ENCODE results near the gene RBM17. TPM values are rescaled to one million over a fixed set of nuclear protein-coding genes. Genes with fewer than 3 reads are reported as not detected.
"Not testable (repeated sequence)": the region's sequence is repeated elsewhere in the genome, so short reads cannot be mapped to it uniquely, and the experiment has no call there.

The RBM17 gene
- total RNA-seq, 1 donor from 2014 or later = 31.5 TPM

DNA sequence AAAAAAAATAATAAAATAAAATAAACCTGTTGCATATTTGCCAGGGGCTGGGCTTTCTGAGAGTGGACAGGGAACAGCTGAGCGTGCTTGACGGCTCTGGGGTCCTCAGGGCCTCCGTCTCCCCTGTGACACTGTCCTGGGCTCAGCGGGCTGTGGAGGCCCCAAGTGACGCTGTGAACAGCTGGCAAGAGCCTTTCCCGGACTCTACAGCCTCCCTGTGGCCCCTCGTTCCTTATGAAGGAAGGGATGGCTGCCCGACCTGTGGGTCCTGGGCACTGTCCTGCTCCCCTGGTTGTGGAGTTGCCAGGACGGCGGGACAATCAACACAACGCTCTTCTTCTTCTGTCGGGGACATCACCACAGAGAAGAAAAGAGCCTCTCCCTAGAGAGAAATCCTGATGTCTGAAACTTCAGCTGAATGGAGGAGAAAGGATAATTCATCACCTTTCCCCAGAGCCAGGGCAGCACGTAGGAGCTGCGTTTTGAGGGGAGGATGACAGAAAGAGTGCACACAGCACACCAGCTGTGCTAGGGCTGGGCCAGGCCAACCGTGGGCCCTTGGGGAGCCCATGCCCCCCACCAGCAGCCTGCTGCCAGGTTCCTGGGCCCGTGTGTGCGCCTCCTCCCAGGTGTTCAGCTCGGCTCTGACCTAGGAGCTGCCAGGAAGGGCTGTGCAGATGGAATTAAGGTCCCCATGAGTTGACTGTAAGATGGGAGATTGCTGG is 45.4 kb downstream of the RBM17 start:
- no peak for DNase-seq (ENCODE audit: low spot score)

DNA sequence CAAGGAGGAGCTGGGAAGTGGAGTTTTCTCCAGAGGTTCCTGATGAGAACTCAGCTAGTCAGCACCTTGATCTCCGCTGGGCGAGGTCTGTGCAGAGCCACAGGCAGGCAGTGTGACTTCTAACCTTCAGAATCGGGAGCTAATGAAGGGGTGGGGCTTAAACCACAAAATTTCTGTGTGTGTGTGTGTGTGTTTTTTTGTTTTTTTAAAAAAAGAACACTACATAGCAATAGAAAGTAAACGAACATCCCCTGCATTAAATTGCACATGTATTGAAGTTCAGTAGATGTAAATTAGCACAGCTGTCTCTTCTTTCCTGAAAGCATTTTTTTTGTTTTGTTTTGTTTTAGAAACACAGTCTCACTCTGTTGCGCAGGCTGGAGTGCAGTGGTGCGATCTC is 46.2 kb downstream of the RBM17 start:
- no peak for DNase-seq (ENCODE audit: low spot score)

DNA sequence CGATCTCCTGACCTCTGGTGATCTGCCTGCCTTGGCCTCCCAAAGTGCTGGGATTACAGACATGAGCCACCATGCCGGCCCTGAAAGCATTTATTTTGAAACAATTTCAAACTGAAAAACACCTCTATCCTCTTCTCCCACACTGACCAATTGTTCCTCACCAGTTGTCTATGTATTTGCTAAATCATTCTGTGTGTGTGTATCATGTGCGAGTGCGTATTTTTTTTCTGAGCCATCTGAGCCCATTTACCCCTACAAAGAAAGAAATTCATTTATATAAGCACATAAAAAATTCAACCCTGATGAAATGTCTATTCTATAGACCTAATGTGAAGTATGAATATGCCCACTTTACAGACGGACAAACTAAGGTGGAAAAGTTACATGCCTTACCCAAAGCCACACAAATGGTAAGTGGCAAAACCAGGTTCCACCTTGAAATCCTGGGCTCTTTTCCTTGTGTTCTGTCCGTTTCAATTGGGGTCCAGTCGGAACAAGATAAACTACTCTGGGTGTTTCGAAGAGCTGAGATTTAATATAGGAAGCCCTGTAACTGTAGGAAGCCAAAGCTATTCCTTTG is 46.8 kb downstream of the RBM17 start:
- DNase-seq (ENCODE audit: low spot score) = no peak

DNA sequence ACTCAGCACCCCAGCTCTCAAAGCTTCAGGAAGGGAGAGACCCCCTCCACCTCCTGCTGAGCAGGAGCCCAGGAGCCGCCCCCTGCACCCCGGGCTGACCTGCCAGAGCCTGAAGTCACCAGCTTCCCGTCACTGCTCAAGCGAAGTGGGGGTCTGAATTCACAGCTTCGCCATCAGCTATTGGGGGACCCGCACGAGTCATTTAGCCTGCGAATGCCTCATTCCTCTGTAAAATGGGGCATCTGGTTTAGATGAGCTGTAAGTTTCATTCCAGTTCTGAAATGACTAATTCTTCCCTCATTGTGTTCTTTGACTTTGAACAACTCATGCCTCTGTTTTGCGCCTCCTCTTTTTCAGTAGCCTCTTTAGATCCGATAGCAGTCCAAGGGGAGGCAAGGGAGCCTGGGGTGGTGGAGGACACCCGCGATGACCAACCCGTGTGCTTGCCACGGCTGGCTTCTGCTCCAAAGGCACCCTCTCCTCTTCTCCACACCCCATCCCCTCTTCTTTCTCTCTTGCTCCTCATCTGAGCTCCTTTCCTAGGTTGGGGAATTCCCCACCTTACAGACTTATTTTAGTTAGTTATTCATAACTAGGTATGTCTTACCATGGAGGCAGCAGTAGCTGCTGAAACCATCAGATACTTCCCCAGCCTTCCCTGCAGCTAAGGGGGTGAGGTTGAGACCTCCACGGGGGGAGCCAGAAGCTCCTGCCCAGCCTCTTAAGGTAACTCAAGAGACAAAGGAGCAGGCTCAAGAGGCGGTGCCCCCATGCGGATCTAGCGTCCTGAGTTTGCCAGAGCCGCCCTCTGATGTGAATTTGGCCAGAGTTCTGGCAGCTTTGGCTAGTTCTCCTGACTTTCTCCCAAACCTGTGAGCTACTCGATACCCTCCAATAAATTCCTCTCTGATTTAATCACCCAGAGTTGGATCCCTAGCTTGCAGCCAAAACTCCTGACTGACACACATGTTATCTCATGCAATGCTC is 47.7 kb downstream of the RBM17 start:
- no peak for DNase-seq (ENCODE audit: low spot score)

DNA sequence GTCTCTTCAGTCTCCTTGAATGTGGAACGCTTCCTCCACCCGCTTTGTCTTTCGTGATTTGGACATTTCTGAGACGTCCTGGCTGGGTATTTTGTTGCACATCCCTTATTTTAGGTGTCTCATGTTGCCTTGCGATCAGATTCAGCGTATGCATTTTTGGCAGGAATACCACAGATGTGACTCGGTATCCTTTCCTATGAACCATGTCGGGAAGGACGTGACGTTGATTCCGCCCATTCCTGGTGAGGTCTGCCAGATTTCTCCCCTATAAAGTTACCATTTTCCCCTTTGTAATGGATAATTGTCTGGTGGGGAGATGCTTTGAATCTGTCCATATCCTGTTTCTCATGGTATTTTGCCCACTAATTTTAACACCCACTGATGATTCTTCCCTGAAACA is 49.6 kb downstream of the RBM17 start:
- DNase-seq (ENCODE audit: low spot score) = no peak

DNA sequence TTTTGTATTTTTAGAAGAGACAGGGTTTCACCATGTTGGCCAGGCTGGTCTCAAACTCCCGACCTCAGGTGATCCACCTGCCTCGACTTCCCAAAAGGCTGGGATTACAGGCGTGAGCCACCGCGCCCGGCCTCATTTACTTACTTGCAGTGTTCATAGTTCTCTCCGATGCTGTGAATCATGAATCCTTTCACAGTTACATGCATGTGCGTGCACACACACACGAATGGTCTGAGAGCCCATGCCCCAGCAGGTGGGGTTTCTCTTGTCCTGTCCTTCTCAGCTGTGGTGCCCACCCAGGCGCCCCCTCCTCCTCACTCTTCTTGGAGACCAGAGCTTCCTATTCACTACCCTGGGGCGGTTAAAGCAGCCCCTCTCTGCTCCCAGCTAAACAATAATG is 50.6 kb downstream of the RBM17 start:
- DNase-seq (ENCODE audit: low spot score) = no peak

DNA sequence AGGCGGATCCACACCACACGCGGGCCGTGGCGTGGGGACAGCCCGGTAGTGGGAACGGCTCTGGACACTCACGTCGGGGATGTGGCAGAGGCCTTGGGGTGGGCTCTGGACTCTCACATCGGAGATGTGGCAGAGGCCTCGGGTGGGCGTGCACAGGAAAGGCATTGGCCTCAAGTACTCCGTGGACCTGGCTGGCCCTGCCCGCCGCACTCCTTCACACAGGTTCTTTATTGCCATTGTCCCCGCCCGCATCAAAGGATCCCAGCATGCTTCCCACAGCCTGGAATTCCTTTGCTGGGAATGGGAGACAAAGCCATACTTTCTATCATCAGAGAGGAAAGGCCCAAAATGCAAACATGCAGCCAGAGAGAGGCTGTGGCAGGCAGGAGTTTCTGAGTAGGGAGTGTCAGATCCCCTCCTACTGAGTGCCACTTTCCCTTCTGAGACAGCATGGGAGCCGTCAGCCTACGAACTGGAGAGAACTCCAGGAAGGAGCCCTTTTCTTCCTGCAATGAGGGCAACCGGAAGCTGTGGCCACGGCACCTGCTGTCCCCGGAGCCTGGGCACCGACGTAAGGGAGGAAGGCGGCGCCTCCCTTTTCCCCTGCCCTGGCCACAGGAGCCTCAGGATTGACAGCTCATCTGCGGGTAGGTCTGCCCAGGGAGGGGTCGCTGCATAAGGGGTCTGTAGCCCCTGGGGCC is 51.5 kb downstream of the RBM17 start:
- DNase-seq (ENCODE audit: low spot score) = no peak

DNA sequence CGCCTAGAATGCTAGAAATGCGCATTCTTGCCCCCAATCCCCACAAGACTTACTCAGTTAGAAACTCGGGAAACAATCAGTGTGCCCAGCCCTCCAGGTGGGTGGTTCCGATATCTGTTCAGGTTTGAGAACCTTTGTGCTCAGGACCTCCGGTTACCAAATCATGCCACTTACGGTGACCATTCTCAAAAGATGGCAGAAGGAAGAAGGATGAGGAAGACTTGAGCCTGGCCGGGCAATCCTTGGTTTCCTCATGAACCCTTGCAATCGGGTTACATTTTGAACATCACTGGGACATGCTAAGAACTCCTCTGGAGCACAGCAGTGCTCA is 52.1 kb downstream of the RBM17 start:
- DNase-seq (ENCODE audit: low spot score) = no peak

DNA sequence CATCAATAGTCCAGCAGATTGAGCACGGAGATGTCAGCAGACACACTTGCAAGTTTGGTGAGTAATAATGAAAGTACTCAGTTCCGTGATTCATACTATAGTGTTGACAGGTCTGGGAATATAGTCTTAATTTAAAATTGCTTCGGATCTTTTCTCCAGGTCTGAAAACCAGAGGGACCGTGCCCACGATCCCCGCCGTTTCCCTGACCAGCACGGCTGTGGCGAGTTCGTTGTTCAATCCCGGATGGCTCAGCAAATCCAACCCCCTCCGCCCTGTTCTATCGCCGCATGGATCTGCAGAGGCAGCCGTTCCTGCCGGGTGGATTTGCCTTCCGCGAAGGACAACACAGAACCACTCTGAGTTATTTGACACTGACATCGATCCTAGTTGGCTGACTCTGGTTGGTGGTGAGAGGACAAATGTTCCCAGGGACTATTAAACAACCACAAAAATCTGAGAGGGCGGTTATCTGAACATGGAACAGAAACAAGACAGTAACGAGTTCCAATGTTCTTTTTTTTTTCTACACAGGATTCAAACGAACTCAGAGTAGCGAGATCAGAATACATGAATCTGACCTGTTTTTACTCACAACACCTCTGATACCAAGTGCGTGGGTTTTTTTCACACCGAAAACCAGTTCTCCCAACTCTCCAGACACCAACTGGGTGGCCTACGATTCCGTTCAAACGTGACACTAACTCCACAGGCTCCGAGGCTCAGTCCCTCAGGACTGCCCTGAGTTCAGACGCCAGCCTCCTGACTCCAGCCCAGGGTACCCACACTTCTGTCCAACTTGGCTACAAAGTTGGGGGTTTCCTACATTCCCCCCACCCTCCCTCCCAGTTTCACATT is 52.7 kb downstream of the RBM17 start:
- DNase-seq (ENCODE audit: low spot score) = peak; percentile 43

DNA sequence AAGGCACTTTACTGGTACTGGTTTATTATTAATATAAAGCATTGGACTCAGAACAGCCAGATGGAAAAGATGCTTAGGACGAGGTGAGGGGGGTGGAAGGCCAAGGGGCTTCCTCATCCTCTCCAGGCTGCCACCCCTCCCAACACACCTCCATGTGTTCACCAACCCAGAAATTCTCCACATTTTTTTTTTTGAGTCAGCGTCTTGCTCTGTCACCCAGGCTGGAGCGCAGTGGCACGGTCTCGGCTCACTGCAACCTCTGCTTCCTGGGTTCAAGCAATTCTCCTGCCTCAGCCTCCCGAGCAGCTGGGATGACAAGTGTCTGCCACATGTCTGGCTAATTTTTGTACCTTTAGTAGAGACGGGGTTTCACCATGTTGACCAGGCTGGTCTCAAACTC is 53.4 kb downstream of the RBM17 start:
- DNase-seq (ENCODE audit: low spot score) = not testable (repeated sequence)

DNA sequence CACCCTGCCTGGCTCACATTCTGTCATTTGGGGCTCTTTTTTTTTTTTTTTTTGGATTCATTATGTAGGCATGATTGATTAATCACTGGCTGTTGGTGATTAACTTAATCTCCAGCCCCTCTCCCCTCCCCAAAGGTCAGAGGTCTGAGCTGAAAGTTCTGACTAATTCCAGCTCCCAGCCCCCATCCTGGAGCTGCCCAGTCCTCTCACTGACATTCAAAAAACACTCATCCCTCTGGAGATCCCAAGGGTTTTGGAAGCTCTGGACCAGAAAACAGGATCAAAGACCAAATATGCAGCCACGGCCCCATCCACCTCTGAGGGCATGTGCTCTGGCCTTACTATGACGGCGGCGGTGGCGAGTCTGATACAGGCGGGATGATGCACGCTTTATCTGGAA is 53.8 kb downstream of the RBM17 start:
- no peak for DNase-seq (ENCODE audit: low spot score)

DNA sequence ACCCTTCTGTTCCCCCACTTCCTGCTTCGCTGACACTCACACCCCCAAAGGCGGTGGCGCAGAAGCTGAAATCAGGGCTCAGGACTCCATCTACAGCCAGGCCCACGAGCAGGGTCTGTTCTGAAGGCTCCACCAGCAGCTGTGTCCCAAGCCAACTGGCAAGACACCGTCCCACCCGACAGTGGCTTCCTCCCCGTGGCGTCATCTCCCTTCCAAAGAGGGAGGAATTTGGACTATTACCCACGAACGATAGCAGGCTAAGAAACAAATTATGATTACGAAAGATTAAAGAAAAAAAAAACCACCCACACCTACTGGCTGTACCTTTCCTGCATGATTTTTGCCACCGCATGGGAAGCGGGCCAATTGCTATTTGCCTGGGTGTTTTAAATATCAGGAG is 54.3 kb downstream of the RBM17 start:
- no peak for DNase-seq (ENCODE audit: low spot score)

DNA sequence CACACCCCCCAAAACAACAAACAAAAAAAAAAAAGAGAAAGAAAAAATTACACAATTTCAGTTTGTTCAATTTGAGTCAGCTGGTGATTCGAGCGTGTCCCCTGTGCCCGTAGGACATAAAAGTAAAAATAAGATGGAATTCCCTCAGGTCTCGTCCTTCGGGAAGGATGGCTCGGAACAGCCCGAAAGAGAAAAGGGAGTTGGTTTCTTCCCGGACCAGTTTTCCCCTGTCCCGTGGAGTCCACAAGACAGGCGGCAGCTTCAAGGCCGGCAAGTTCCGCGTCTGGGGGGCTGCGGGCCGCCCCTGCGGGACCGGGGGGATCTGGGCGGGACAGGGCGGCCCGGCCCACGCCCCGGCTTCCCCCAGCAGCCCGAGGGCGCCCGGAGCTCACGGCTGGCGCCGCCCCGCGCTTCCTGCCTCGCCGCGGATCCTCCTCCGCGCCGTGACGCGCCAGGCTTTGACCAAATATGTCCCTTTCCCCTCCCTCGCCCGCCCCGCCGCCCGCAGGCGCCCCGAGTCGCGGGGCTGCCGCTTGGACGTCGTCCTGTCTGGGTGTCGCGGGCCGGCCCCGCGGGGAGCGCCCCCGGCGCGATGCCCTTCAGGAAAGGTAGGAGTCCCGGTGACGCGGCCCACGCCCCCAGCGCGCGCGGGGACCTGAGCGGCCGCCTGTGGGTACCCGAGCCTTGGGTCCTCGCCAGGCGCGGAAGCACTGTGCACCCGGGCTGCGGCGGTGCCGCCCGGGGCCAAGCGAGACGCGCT is 55.8 kb downstream of the RBM17 start:
- peak; percentile 92 for DNase-seq (ENCODE audit: low spot score)

DNA sequence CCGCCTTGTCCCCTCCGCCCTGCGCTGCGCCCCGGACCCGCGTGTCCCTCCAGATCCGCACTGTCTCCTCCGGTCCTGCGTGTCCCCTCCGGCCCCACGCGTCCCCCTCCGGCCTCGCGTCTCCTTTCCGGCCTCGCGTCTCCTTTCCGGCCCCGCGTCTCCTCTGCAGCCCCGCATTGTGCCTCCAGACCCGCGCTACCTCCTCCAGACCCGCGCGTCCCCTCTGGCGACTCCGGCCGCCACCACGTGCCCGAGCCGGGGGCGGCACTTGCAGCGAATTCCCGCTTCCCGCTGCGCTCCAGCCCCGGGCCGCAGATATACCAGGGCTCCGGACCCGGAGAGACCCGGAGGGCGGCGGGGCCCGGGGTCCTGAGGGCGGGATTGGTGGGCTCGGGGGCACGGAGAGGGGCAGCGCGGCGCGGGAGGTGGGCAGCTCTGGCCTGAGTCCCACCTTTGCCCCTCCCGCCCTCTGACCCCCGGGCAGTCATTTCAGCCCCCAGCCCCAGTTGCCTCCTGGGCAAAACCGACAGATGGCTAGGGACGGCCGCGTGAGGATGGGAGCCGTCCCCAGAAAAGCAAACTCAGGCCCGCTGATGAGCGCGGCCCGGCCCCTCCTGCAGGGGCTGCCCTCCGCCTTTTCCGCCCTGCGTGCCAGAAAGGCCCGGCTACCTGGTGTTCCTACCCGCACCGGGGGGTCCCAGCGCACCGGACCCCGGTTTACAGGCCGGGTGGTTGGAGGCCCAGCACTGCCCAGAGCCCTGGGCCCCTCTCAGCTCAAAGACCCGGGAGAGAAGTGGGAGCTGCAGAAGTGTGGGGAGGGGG is 56.5 kb downstream of the RBM17 start:
- peak; percentile 14 for DNase-seq (ENCODE audit: low spot score)

DNA sequence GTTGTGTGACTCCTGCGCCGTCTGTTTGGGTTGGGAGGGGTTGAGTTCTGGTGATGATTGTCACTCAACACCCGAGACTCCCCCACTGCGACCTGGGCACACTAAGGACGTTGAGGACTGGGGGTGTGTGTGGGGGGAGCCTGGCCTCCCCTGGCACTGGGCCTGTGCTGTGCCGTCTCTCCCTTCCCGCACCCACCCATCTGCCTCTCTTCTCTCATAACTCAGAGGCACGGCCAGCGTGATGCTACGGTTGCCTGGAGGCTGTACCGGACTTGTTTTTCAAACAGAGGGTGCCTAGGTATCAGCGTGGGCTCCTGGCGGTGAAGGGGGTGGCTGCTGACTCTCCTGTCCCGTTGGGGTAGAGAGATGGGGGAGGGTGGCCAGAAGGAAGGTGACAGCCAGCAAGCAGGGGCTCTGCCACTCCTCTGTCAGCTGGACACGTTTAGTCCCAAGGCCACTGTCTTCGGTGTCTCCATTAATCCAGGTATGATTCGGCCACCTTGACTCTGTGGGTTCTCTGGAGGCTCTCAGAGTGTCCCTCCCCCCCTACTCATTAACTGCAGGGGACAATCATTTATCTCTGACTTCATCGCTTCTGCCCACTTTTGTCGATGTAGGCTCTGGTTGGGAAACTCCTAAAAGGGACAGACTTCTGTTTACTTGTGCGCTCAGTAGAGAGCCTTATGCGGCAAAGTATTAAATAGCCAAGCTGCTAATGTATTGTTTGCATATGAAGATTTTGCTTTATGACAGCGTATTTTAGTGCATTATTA is 57.4 kb downstream of the RBM17 start:
- no peak for DNase-seq (ENCODE audit: low spot score)

DNA sequence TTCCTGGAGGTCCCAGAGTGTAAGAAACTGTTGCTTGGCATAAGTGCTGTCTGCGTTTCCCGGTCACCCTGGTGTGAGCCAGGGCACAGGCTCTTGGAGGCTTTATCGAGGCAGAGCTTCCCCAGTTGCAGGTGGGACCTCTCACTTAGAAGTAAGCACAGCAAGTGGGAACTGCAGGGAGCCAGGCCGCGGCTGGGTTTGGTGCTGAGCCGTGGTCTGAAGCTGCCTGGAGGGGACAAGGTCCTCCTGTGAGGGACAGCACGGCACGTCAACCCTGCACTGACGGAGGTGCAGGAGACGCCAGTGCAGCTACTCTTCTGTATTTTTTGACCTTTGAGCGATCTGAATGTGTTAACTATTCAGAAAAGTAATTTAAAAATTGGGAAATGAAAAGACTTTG is 58.1 kb downstream of the RBM17 start:
- DNase-seq (ENCODE audit: low spot score) = no peak

DNA sequence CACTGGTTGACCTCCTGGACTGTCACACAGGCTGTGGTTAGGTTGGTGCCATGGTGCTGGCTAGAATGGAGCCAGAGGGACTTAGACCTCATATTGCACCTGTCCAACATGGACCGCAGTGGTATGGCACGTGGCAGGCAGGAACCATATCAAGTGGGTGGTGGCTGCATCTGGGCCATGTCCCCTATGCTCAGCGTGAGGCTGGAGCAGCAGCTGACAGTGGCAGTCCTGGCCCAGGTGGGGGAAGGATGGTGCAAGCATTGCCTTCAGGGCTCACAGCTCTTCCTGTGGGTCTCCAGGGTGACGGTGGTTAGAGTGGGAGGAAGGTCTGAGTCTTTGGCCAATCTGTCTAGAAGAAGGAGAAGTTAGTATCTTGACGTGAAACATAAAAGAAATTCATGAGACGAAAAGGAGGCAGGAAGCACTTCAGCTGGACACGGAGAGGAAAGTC is 59.4 kb downstream of the RBM17 start:
- no peak for DNase-seq (ENCODE audit: low spot score)

DNA sequence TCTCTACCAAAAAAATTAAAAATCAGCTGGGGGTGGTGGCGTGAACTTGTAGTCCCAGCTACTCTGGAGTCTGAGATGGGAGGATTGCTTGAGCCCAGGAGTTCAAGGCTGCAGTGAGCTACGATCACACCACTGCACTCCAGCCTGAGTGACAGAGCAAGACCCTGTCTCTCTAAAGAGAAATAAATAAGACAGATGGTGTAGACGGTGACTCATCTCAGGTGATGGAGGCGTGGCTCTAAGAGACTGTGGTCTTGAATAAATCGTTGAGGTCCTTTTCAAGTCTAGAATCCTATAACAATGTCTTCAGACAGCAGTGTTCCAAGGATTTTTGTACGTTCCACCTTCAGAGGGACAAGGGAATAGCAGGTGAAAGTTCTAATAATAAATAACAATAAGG is 60.1 kb downstream of the RBM17 start:
- no peak for DNase-seq (ENCODE audit: low spot score)

All from umbilical cord (tissue), 2 donors.